SK-N-SH treated with all-trans-retinoic acid at 6 μM for 48 hours (cell line): ENCODE measurements around the gene KLHL24.
"Not testable (repeated sequence)": the region's sequence is repeated elsewhere in the genome, so short reads cannot be mapped to it uniquely, and the experiment has no call there.

Source experiments
- OSR1 ChIP-seq: fragments of 250-450 bp; sonication (Bioruptor Pico); IDR thresholded peaks from 2 replicates; pipeline ENCODE4 v1.8.0; 2022; ENCODE audit warnings: moderate library complexity, mild to moderate bottlenecking, inconsistent platforms
- RARB ChIP-seq: fragments of 250-450 bp; sonication (Bioruptor Pico); IDR thresholded peaks from 2 replicates; pipeline ENCODE4 v1.8.0; 2021; ENCODE audit warnings: mild to moderate bottlenecking, moderate library complexity
- TCF4 ChIP-seq: fragments of 250-450 bp; sonication (Bioruptor Pico); IDR thresholded peaks from 2 replicates; pipeline ENCODE4 v1.8.0; 2021; ENCODE audit warnings: mild to moderate bottlenecking, moderate library complexity, borderline replicate concordance
- ZFP3 ChIP-seq: fragments of 250-450 bp; sonication (Bioruptor Pico); IDR thresholded peaks from 2 replicates; pipeline ENCODE4 v1.5.0; 2020; ENCODE audit warnings: mild to moderate bottlenecking, moderate library complexity
- ZFP30 ChIP-seq: fragments of 450-650 bp; formaldehyde crosslinking; IDR thresholded peaks from 2 replicates; pipeline ENCODE4 v1.5.0; 2022; ENCODE audit warnings: mild to moderate bottlenecking, moderate library complexity
- ZNF565 ChIP-seq: fragments of 450-650 bp; formaldehyde crosslinking; conservative IDR thresholded peaks from 2 replicates; pipeline ENCODE4 v1.5.0; 2020; ENCODE audit warnings: low read depth, mild to moderate bottlenecking, moderate library complexity
- ZNF70 ChIP-seq: fragments of 450-650 bp; formaldehyde crosslinking; IDR thresholded peaks from 2 replicates; pipeline ENCODE4 v1.5.0; 2020; ENCODE audit warnings: mild to moderate bottlenecking, moderate library complexity
- TF ChIP-seq, protein P1 (sequence below): fragments of 250-450 bp; sonication (Bioruptor Pico); IDR thresholded peaks from 2 replicates; pipeline ENCODE4 v1.5.1; 2020; ENCODE audit warnings: low read depth, mild to moderate bottlenecking, moderate library complexity
- TF ChIP-seq, protein P2 (sequence below): fragments of 250-450 bp; sonication (Bioruptor Pico); IDR thresholded peaks from 2 replicates; pipeline ENCODE4 v1.5.1; 2021; ENCODE audit warnings: mild to moderate bottlenecking, moderate library complexity

DNA sequence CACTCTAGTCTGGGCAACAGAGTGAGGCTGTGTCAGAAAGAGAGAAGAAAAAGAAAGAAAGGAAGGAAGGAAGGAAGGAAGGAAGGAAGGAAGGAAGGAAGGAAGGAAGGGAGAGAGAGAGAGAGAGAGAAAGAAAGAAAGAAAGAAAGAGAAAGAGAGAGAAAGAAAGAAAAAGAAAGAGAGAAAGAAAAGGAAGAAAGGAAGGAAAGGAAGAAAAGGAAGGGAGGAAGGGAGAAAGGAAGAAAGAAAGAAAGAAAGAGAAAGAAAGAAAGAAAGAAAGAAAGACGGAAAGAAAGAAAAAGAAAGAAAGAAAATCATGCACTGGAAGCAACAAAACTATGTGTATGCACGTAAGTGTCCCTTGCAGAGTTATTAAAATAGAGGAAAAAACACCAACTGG lies 12.9 kb upstream of the KLHL24 start:
- TF ChIP-seq, protein P1, sequence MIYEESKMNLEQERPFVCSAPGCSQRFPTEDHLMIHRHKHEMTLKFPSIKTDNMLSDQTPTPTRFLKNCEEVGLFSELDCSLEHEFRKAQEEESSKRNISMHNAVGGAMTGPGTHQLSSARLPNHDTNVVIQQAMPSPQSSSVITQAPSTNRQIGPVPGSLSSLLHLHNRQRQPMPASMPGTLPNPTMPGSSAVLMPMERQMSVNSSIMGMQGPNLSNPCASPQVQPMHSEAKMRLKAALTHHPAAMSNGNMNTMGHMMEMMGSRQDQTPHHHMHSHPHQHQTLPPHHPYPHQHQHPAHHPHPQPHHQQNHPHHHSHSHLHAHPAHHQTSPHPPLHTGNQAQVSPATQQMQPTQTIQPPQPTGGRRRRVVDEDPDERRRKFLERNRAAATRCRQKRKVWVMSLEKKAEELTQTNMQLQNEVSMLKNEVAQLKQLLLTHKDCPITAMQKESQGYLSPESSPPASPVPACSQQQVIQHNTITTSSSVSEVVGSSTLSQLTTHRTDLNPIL (CRISPR knock-in tag), result not testable (repeated sequence)
- TF ChIP-seq ZFP3; ZNF565 (CRISPR knock-in tag); OSR1; RARB (CRISPR knock-in tag); ZFP30; ZNF70 (CRISPR knock-in tag); TCF4: not testable (repeated sequence)
- TF ChIP-seq, protein P2, sequence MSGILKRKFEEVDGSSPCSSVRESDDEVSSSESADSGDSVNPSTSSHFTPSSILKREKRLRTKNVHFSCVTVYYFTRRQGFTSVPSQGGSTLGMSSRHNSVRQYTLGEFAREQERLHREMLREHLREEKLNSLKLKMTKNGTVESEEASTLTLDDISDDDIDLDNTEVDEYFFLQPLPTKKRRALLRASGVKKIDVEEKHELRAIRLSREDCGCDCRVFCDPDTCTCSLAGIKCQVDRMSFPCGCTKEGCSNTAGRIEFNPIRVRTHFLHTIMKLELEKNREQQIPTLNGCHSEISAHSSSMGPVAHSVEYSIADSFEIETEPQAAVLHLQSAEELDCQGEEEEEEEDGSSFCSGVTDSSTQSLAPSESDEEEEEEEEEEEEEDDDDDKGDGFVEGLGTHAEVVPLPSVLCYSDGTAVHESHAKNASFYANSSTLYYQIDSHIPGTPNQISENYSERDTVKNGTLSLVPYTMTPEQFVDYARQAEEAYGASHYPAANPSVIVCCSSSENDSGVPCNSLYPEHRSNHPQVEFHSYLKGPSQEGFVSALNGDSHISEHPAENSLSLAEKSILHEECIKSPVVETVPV (CRISPR knock-in tag), result not testable (repeated sequence)
